DOHH2 (cell line): ENCODE results near the gene SAMHD1.
"Not testable (repeated sequence)": the region's sequence is repeated elsewhere in the genome, so short reads cannot be mapped to it uniquely, and the experiment has no call there.

ENCODE experiments used
- H3F3A ChIP-seq: fragments of 200-600 bp; sonication (generic), shearing (Covaris generic); 2 replicates; pipeline ENCODE4 v1.6.0; 2016; ENCODE audit warnings: antibody characterized with exemption, mild to moderate bottlenecking; ENCODE audit not compliant: control insufficient read depth, insufficient read depth
- H3K27ac ChIP-seq: fragments of 200-600 bp; sonication (generic); 2 replicates; pipeline ENCODE4 v1.5.1; 2014; ENCODE audit warnings: low read depth, mild to moderate bottlenecking, low read length, moderate library complexity
- H3K27me3 ChIP-seq: fragments of 200-600 bp; sonication (generic); 2 replicates; pipeline ENCODE4 v1.6.1; 2014; ENCODE audit warnings: mild to moderate bottlenecking, low read length, mixed read lengths; ENCODE audit not compliant: control insufficient read depth
- H3K36me3 ChIP-seq: fragments of 200-600 bp; sonication (generic); 2 replicates; pipeline ENCODE4 v1.6.1; 2014; ENCODE audit warnings: mild to moderate bottlenecking, low read length, moderate library complexity, mixed read lengths; ENCODE audit not compliant: control insufficient read depth
- H3K4me1 ChIP-seq: fragments of 200-600 bp; sonication (generic); 2 replicates; pipeline ENCODE4 v1.6.1; 2014; ENCODE audit warnings: mild to moderate bottlenecking, low read length, mixed read lengths; ENCODE audit not compliant: control insufficient read depth
- H3K4me2 ChIP-seq: fragments of 200-600 bp; sonication (generic); 2 replicates; pipeline ENCODE4 v1.6.0; 2014; ENCODE audit warnings: mild to moderate bottlenecking, low read length, moderate library complexity
- H3K4me3 ChIP-seq: fragments of 200-600 bp; sonication (generic); 2 replicates; pipeline ENCODE4 v1.5.1; 2014; ENCODE audit warnings: mild to moderate bottlenecking, low read length, mixed read lengths
- H3K79me2 ChIP-seq: fragments of 200-600 bp; sonication (generic); 2 replicates; pipeline ENCODE4 v1.6.1; 2014; ENCODE audit warnings: mild to moderate bottlenecking, low read length, mixed read lengths; ENCODE audit not compliant: control insufficient read depth
- H3K9me2 ChIP-seq: fragments of 200-600 bp; sonication (generic); replicated peaks from 2 replicates; pipeline ENCODE4 v1.6.1; 2014; ENCODE audit warnings: mild to moderate bottlenecking, low read length, mixed read lengths; ENCODE audit not compliant: control insufficient read depth
- H3K9me3 ChIP-seq: fragments of 200-600 bp; sonication (generic); 2 replicates; pipeline ENCODE4 v1.6.1; 2014; ENCODE audit warnings: antibody characterized with exemption, low read length, mixed read lengths; ENCODE audit not compliant: control insufficient read depth, insufficient read depth
- H4K20me1 ChIP-seq: fragments of 200-600 bp; sonication (generic); 2 replicates; pipeline ENCODE4 v1.6.0; 2014; ENCODE audit warnings: low read depth, mild to moderate bottlenecking, antibody characterized with exemption, low read length, moderate library complexity; ENCODE audit not compliant: control insufficient read depth, insufficient read depth
- CTCF ChIP-seq: fragments of 200-600 bp; sonication (generic); IDR thresholded peaks from one replicate; pipeline ENCODE4 v1.5.1; 2014; ENCODE audit warnings: antibody characterized with exemption, mild to moderate bottlenecking, low read depth, low read length; ENCODE audit not compliant: poor library complexity, severe bottlenecking
- EZH2phosphoT487 ChIP-seq: fragments of 200-600 bp; sonication (generic); IDR thresholded peaks from 2 replicates; pipeline ENCODE4 v1.6.1; 2017; ENCODE audit warnings: borderline replicate concordance, mild to moderate bottlenecking, antibody characterized with exemption, low read length, moderate library complexity, mixed read lengths

SAMHD1 gene

GRCh38 chr20:36936341-36936740 is 15.2 kb downstream of the SAMHD1 start:
- Histone ChIP-seq H4K20me1 (no peaks in the 10 kb centered on the region), H3K36me3 (peaks cover 55% of the 10 kb centered on the region), H3K27me3 (no peaks in the 10 kb centered on the region), H3K4me2 (no peak overlapping the region), H3K9me2 (no peaks in the 10 kb centered on the region), H3K4me1 (no peaks in the 10 kb centered on the region), H3K27ac (no peak overlapping the region), H3K9me3 (no peaks in the 10 kb centered on the region), H3K4me3 (no peak overlapping the region), H3K79me2 (no peaks in the 10 kb centered on the region), H3F3A (no peaks in the 10 kb centered on the region)
- TF ChIP-seq CTCF (no peak), EZH2phosphoT487 (no peak)

- not testable (repeated sequence) for H4K20me1 ChIP-seq, H3K4me3 ChIP-seq, H3K27me3 ChIP-seq, H3K9me3 ChIP-seq, H3K79me2 ChIP-seq, H3F3A ChIP-seq, H3K9me2 ChIP-seq, H3K4me1 ChIP-seq, H3K4me2 ChIP-seq, H3K27ac ChIP-seq
- H3K36me3 ChIP-seq = peaks cover 59% of the 10 kb centered on the region
Measured at GRCh38 chr20:36933571-36933970, 17.9 kb downstream of the SAMHD1 start.

- Histone ChIP-seq H3F3A (no peaks in the 10 kb centered on the region), H3K79me2 (no peaks in the 10 kb centered on the region), H3K4me1 (peaks cover 2% of the 10 kb centered on the region), H3K27ac (no peak overlapping the region), H3K9me3 (no peaks in the 10 kb centered on the region), H3K4me3 (no peak overlapping the region), H3K9me2 (no peaks in the 10 kb centered on the region), H3K27me3 (no peaks in the 10 kb centered on the region), H3K4me2 (no peak overlapping the region), H3K36me3 (peaks cover 61% of the 10 kb centered on the region), H4K20me1 (no peaks in the 10 kb centered on the region)
- TF ChIP-seq CTCF = no peak
- TF ChIP-seq EZH2phosphoT487 = no peak
Measured at GRCh38 chr20:36932476-36933426, 18.8 kb downstream of the SAMHD1 start.

- H4K20me1 ChIP-seq, H3F3A ChIP-seq, H3K27ac ChIP-seq, H3K4me3 ChIP-seq, H3K79me2 ChIP-seq, H3K4me1 ChIP-seq, H3K4me2 ChIP-seq, H3K9me2 ChIP-seq, H3K9me3 ChIP-seq, H3K27me3 ChIP-seq: not testable (repeated sequence)
- H3K36me3 ChIP-seq = peaks cover 60% of the 10 kb centered on the region
Measured at GRCh38 chr20:36932067-36932466, 19.4 kb downstream of the SAMHD1 start.
